ENCODE results near the gene CAMK2A. TPM values are rescaled to one million over a fixed set of nuclear protein-coding genes. Genes with fewer than 3 reads are reported as not detected.

The CAMK2A gene
- total RNA-seq, 1 donor from 2014 or later: 2.5 TPM

GRCh38 chr5:150317048-150318003, 27.8 kb upstream of the CAMK2A start:
- intact Hi-C loops (cut with DNase I): no loop called here
- ATAC-seq: peak; percentile 36
- no peak for DNase-seq (ENCODE audit: low spot score)

GRCh38 chr5:150316320-150316719, 26.7 kb upstream of the CAMK2A start:
- no peak for DNase-seq (ENCODE audit: low spot score)
- no peak for ATAC-seq
- intact Hi-C loops (cut with DNase I): no loop called here

- intact Hi-C loops (cut with DNase I): no loop called here
- no peak for DNase-seq (ENCODE audit: low spot score)
- no peak for ATAC-seq
These were observed 25.7 kb upstream of the CAMK2A start for GRCh38 chr5:150315245-150315644.

DNA sequence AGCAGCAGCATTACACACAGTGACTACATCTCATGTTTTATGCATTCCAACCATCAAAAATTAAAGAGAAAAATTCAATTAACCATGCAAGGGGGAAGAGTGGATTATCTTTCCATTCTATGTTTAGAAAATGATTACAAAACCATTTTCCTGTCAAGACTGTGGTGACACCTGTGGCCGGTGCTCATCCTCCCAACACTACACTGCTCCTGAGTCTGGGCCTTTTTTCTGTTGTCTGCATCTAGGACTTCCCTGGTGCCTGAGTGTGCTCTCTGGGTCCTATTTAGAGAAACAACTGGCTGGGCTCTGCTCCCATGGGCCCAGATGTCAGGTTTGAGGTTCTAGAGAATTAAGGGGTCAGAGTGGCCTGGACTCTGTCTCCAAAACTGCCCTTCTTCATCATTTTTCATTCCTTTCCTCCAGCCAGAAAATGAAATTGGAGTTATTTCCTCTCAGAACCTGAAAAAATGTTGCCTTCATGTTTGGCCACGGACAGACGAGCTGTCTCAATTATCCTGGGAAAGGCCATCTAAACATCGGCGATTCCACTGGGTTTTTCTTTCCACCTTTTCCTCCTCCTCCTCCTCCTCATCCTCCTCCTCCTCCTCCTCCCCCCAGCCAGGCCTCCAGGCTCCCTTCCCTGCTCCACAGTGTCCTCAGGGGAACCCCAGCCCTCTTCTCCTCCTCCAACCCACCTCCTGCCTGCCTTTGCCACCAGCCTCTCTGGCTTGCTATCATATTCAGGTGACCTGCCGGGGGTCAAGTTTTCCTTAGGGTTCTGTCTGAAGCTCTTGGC, 24.5 kb upstream of the CAMK2A start:
- ATAC-seq (no peak), DNase-seq (ENCODE audit: low spot score) (no peak)
- intact Hi-C loops (cut with DNase I): no loop called here

GRCh38 chr5:150313501-150313900, 23.9 kb upstream of the CAMK2A start:
- ATAC-seq: no peak

GRCh38 chr5:150312518-150312917, 22.9 kb upstream of the CAMK2A start:
- no peak for ATAC-seq
- DNase-seq (ENCODE audit: low spot score): no peak
- intact Hi-C loops (cut with DNase I): no loop called here

More at GRCh38 chr5:150313501-150313900, 23.9 kb upstream of the CAMK2A start:
- DNase-seq (ENCODE audit: low spot score): no peak
- intact Hi-C loops (cut with DNase I): no loop called here

GRCh38 chr5:150311015-150311692, 21.6 kb upstream of the CAMK2A start:
- DNase-seq (ENCODE audit: low spot score) (no peak), ATAC-seq (no peak)
- intact Hi-C loops (cut with DNase I): no loop called here

GRCh38 chr5:150310246-150310645, 20.7 kb upstream of the CAMK2A start:
- DNase-seq (ENCODE audit: low spot score) (no peak), ATAC-seq (no peak)
- intact Hi-C loops (cut with DNase I): no loop called here

DNA sequence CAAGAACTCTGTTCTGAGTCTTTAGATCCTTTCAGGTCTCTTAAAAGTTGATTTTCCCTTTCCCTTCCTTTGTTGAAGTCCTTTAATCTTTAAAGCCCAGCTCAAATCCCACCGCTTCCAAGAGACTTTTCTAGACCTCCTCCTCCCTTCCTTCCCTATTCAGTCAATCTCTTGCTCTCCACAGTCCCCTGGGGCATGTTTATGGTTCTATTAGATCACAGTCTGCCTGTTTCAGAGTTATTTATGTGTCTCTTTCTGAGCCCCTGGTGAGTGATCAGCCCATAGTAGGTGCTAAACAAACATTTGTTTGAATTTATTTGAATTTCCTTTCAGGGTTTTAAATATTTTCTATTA, 20.3 kb upstream of the CAMK2A start:
- DNase-seq (ENCODE audit: low spot score): no peak
- ATAC-seq: no peak
- intact Hi-C loops (cut with DNase I): no loop called here

- ATAC-seq (no peak), DNase-seq (ENCODE audit: low spot score) (no peak)
- intact Hi-C loops (cut with DNase I): no loop called here
These were observed 19.7 kb upstream of the CAMK2A start for GRCh38 chr5:150309101-150309885.

DNA sequence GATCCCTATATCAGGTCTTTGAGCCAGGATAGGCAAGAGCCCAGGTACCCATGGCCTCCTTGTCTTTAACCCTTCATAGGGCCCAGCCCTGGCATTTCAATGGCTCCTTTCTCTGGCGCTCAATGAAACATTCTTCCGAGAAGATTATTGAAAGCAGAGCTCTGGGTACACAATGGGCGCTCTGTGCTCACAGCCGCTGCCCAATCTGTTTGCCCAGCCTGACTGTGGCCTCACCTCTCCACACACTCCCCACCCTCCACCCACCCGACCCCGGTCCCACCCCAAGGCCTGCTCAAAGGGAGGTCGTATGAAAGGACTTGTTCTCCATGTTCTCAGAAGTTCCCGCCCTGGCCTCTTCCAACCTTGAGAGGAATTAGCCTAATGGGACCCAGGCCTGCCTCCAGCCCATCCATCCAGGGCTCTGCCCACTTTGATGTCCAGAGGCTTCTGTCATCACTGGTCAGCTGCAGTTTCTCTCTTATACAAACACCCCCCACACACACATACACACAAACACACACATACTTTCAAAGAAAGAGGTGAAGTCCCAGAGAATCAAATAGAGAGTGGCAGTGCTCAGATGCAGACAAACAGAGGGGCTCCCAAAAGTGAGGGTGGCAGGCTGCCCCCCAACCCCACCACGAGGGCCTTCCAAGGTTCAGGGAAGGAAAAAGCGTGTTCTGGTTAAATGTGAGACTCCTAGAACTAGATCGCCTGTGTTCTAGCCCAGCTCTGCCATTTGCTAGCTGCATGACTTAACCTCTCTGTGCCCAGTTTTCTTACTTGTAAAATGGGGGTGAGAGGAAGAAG, 18.2 kb upstream of the CAMK2A start:
- peak; percentile 50 for ATAC-seq
- DNase-seq (ENCODE audit: low spot score): no peak
- intact Hi-C loops (cut with DNase I): no loop called here

DNA sequence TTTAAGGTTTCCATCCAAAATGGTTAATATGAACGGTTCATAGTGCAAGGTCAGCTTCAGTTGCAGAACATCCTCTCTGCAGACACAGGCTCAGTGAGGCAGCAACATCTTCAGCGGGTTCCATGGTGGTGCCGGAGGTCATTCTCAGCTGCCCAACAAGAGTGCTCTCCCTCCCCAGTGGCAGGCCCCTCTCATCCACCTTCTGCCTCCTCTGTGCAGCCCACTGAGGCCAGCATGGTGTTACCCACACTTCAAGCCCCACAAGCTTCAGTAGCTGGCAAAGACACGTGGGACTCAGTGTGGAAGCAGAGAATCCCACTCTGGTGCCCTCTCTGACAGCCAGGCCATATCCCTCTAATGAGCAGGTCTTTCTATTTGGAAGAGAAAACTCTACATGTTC, 17.2 kb upstream of the CAMK2A start:
- DNase-seq (ENCODE audit: low spot score) (no peak), ATAC-seq (no peak)
- intact Hi-C loops (cut with DNase I): no loop called here

DNA sequence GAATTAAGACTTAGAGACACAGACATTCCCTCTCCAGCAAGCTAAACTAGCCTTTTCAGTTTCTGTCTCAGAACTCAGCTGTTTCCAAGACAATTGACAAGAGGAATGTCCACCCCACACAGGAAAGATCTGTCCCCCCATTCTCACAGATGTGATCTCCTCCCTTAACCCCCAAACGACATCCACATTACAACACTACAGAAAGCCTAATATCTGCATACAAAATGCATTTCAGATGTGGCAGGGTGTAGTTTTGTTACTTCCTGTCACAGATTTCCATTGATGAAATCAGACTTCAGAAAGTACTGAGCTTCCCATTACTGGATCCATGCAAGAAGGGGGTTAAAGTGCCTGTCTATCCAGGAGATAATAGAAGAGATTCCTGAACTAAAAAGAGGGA, 16.0 kb upstream of the CAMK2A start:
- DNase-seq (ENCODE audit: low spot score) (no peak), ATAC-seq (no peak)
- intact Hi-C loops (cut with DNase I): no loop called here

DNA sequence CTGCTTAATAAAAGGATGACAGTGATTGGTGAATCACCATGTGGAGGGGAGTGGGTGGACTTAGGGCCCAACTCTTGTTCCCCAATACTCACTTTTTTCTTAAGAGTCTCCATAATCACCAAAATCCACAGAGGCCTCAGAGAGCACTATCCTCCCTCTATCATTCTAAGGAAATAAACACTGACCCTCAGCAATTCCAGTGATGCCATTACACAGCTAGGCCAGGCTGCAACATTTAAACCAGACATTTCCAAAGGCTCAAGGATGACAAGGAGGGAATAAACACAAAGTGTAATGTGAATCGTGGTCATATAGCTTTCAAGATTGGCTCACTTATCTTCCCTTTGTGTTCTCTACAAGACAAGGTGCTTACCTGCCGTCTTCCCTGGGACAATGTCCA, 15.5 kb upstream of the CAMK2A start:
- no peak for ATAC-seq
- intact Hi-C loops (cut with DNase I): no loop called here
- no peak for DNase-seq (ENCODE audit: low spot score)

DNA sequence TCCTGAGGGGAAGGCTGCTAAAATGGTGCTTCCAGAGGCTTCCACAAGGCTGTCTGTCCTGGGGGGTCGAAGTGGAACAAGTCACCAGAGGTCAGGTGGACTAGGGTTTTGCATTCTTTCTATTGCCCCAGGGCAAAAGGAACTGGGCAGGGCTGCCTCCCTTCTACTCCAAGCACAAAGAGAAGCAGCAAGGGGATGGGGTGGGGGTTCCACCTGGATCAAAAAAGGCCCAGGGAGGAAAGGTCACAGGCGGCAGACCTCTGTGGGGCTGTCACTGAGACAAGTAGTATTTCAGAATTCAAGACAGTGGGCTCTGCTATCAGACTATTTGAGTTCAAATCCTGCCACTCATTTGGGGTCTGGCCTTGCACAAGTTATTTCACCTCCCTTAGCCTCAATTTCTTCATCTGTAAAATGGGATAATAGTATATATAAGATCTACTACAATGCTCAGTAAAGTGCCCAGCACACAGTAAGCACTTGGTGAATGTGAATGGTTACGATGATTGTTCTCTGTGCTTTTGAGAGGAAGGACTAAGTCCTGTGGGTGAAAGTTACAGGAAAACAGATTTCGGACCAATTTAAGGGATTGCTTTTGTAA, 15.0 kb upstream of the CAMK2A start:
- intact Hi-C loops (cut with DNase I): no loop called here
- no peak for ATAC-seq
- peak; percentile 22 for DNase-seq (ENCODE audit: low spot score)

DNA sequence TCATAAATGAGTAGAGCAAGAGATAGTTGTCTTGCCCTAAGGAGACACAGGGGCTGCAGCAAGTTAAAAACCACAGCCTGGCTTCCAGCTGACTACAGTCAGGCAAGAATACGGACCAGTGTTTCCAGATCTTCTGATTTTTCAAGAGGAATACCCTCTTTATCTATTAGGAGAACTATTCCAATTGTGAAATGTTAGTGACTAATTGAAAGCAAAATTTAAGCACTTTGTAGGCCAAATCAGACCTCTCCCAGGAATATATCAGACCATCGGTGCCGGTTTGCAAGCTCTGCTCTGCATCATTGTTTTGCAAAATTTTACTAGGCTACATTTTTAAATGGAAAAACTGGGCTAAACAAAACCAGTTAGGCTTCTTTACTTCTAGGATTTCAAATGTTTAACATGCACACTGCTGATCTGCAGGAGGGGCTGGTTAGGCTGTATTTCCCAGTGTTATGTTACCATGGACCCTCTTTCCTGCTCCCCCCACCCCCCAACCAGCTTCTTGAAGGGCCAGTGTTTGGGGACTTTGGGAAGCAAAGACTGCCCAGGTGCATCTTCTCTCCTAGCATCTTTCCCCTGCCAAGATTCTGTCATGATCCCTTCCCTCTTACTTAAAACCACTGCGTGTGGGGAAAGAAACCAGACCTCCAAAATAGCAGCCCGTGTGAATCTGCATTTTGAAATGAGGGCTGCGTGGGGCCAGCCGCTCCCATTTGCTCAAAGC, 14.2 kb upstream of the CAMK2A start:
- intact Hi-C loops (cut with DNase I): no loop called here
- DNase-seq (ENCODE audit: low spot score) (peak; percentile 15), ATAC-seq (no peak)

DNA sequence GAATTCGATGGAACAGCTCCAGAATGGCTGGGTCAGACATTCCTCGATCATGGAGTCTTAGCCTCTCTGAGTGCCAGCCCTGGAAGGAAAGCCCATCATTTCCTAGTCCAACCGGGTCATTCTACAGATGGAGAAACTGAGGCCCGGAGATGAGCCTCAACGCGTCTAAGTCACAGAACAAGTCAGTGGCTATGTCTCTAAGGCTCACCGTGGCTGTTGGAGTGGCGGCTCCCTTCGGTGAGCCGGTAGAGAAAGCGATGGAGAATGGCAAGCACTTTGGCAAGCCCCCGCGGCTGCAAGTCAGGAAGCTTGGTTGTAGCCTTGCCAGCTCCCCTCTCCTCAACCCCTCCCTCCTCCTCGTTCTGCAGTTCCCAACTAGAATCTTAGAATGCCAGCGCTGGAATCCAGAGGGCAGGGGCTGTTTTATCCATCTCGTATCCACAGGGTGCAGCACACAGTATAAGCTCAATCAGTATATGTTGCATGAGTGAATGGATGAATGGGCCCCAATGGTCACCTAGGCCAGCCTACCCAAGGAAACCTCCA, 13.6 kb upstream of the CAMK2A start:
- ATAC-seq: no peak
- intact Hi-C loops (cut with DNase I): no loop called here

More for the DNA sequence above, 13.6 kb upstream of the CAMK2A start:
- peak; percentile 49 for DNase-seq (ENCODE audit: low spot score)
